IPS-20b (cell line): Measurements from ENCODE around the gene SSH2.
"Not testable (repeated sequence)": the region's sequence is repeated elsewhere in the genome, so short reads cannot be mapped to it uniquely, and the experiment has no call there.

Experiments
- H3K27ac ChIP-seq: one replicate; pipeline ENCODE4 v1.5.1; 2013; ENCODE audit warnings: low read length
- H3K27me3 ChIP-seq: 2 replicates; pipeline ENCODE4 v1.6.1; 2013; ENCODE audit warnings: mild to moderate bottlenecking, low read length, inconsistent platforms; ENCODE audit not compliant: insufficient read depth
- H3K36me3 ChIP-seq: 2 replicates; pipeline ENCODE4 v1.6.1; 2013; ENCODE audit warnings: low read depth, mild to moderate bottlenecking, inconsistent platforms, low read length, moderate library complexity; ENCODE audit not compliant: insufficient read depth
- H3K4me1 ChIP-seq: 2 replicates; pipeline ENCODE4 v1.6.1; 2013; ENCODE audit warnings: mild to moderate bottlenecking, control low read depth, inconsistent platforms, low read length, moderate library complexity; ENCODE audit not compliant: insufficient read depth
- H3K4me3 ChIP-seq: 2 replicates; pipeline ENCODE4 v1.5.1; 2013; ENCODE audit warnings: mild to moderate bottlenecking, low read length, inconsistent platforms
- H3K9ac ChIP-seq: 2 replicates; pipeline ENCODE4 v1.6.1; 2013; ENCODE audit warnings: low read depth, mild to moderate bottlenecking, inconsistent platforms, low read length, moderate library complexity
- H3K9me3 ChIP-seq: 2 replicates; pipeline ENCODE4 v1.6.1; 2013; ENCODE audit warnings: mild to moderate bottlenecking, low read depth, low read length, inconsistent platforms; ENCODE audit not compliant: insufficient read depth

SSH2 gene

GRCh38 chr17:29866746-29867404, 63.2 kb downstream of the SSH2 start:
- Histone ChIP-seq H3K36me3 (no peaks in the 10 kb centered on the region), H3K27me3 (no peaks in the 10 kb centered on the region), H3K9me3 (no peaks in the 10 kb centered on the region), H3K4me3 (no peak overlapping the region), H3K27ac (no peak overlapping the region), H3K4me1 (peaks cover 21% of the 10 kb centered on the region; the same call in 1 of the 2 replicates), H3K9ac (peak overlapping the region; percentile 46)

GRCh38 chr17:29864615-29865014, 65.4 kb downstream of the SSH2 start:
- Histone ChIP-seq H3K27ac (no peak overlapping the region), H3K9ac (no peak overlapping the region), H3K9me3 (no peaks in the 10 kb centered on the region), H3K36me3 (no peaks in the 10 kb centered on the region), H3K4me1 (peaks cover 21% of the 10 kb centered on the region; the same call in 1 of the 2 replicates), H3K4me3 (no peak overlapping the region), H3K27me3 (no peaks in the 10 kb centered on the region)

GRCh38 chr17:29864123-29864522, 65.9 kb downstream of the SSH2 start:
- not testable (repeated sequence) for H3K4me3 ChIP-seq, H3K27ac ChIP-seq, H3K9ac ChIP-seq, H3K27me3 ChIP-seq, H3K9me3 ChIP-seq, H3K36me3 ChIP-seq
- H3K4me1 ChIP-seq: peaks cover 21% of the 10 kb centered on the region; the same call in 1 of the 2 replicates

- no peaks in the 10 kb centered on the region for H3K36me3 ChIP-seq
- no peaks in the 10 kb centered on the region for H3K27me3 ChIP-seq
- H3K9me3 ChIP-seq: no peaks in the 10 kb centered on the region
- peaks cover 21% of the 10 kb centered on the region; the same call in 1 of the 2 replicates for H3K4me1 ChIP-seq
- H3K4me3 ChIP-seq: no peak overlapping the region
- H3K9ac ChIP-seq: no peak overlapping the region
- no peak overlapping the region for H3K27ac ChIP-seq
Observed at GRCh38 chr17:29862951-29863350, 67.1 kb downstream of the SSH2 start.

GRCh38 chr17:29862127-29862526, 67.9 kb downstream of the SSH2 start:
- H3K4me3 ChIP-seq: no peak overlapping the region
- H3K9me3 ChIP-seq: no peaks in the 10 kb centered on the region
- no peaks in the 10 kb centered on the region for H3K27me3 ChIP-seq
- H3K36me3 ChIP-seq: no peaks in the 10 kb centered on the region
- H3K4me1 ChIP-seq: peaks cover 18% of the 10 kb centered on the region; the same call in 1 of the 2 replicates
- H3K9ac ChIP-seq: no peak overlapping the region
- no peak overlapping the region for H3K27ac ChIP-seq

GRCh38 chr17:29859445-29859844, 70.6 kb downstream of the SSH2 start:
- not testable (repeated sequence) for H3K4me1 ChIP-seq, H3K27me3 ChIP-seq, H3K36me3 ChIP-seq, H3K9me3 ChIP-seq, H3K4me3 ChIP-seq, H3K27ac ChIP-seq, H3K9ac ChIP-seq

GRCh38 chr17:29857823-29858222, 72.2 kb downstream of the SSH2 start:
- no peak overlapping the region for H3K9ac ChIP-seq
- H3K9me3 ChIP-seq: no peaks in the 10 kb centered on the region
- no peak overlapping the region for H3K27ac ChIP-seq
- no peaks in the 10 kb centered on the region for H3K36me3 ChIP-seq
- no peak overlapping the region for H3K4me3 ChIP-seq
- no peaks in the 10 kb centered on the region for H3K4me1 ChIP-seq
- H3K27me3 ChIP-seq: no peaks in the 10 kb centered on the region

- not testable (repeated sequence) for H3K36me3 ChIP-seq, H3K9ac ChIP-seq, H3K9me3 ChIP-seq, H3K4me1 ChIP-seq, H3K27me3 ChIP-seq, H3K4me3 ChIP-seq, H3K27ac ChIP-seq
Observed at GRCh38 chr17:29857105-29857504, 72.9 kb downstream of the SSH2 start.

- no peak overlapping the region for H3K9ac ChIP-seq
- no peaks in the 10 kb centered on the region for H3K4me1 ChIP-seq
- H3K4me3 ChIP-seq: no peak overlapping the region
- H3K9me3 ChIP-seq: no peaks in the 10 kb centered on the region
- H3K27ac ChIP-seq: no peak overlapping the region
- H3K27me3 ChIP-seq: no peaks in the 10 kb centered on the region
- no peaks in the 10 kb centered on the region for H3K36me3 ChIP-seq
Observed at GRCh38 chr17:29855686-29856085, 74.3 kb downstream of the SSH2 start.

- H3K4me3 ChIP-seq: no peak overlapping the region
- H3K9me3 ChIP-seq: no peaks in the 10 kb centered on the region
- peaks cover 9% of the 10 kb centered on the region; the same call in 1 of the 2 replicates for H3K4me1 ChIP-seq
- H3K9ac ChIP-seq: no peak overlapping the region
- no peaks in the 10 kb centered on the region for H3K27me3 ChIP-seq
- no peaks in the 10 kb centered on the region for H3K36me3 ChIP-seq
- no peak overlapping the region for H3K27ac ChIP-seq
Observed at GRCh38 chr17:29848737-29849136, 81.3 kb downstream of the SSH2 start.

GRCh38 chr17:29847527-29848400, 82.3 kb downstream of the SSH2 start:
- Histone ChIP-seq H3K27ac (no peak overlapping the region), H3K36me3 (no peaks in the 10 kb centered on the region)

GRCh38 chr17:29847118-29847517, 82.9 kb downstream of the SSH2 start:
- H3K27me3 ChIP-seq: no peaks in the 10 kb centered on the region
- H3K4me1 ChIP-seq: peaks cover 9% of the 10 kb centered on the region; the same call in 1 of the 2 replicates
- H3K9ac ChIP-seq: no peak overlapping the region
- no peaks in the 10 kb centered on the region for H3K9me3 ChIP-seq
- H3K27ac ChIP-seq: no peak overlapping the region
- no peaks in the 10 kb centered on the region for H3K36me3 ChIP-seq
- H3K4me3 ChIP-seq: no peak overlapping the region

More at GRCh38 chr17:29847527-29848400, 82.3 kb downstream of the SSH2 start:
- Histone ChIP-seq H3K4me1 (peaks cover 9% of the 10 kb centered on the region; the same call in 1 of the 2 replicates), H3K9ac (no peak overlapping the region), H3K4me3 (no peak overlapping the region), H3K27me3 (no peaks in the 10 kb centered on the region), H3K9me3 (no peaks in the 10 kb centered on the region)
